Activated CD8-positive, alpha-beta memory T cell treated with anti-CD3 and anti-CD28 coated beads for 4 hours (primary cell): Measurements from ENCODE around the gene SGIP1.
"Not testable (repeated sequence)": the region's sequence is repeated elsewhere in the genome, so short reads cannot be mapped to it uniquely, and the experiment has no call there.

ENCODE experiments used
- DNase-seq, 2 donors: peaks; one replicate each; pipeline ENCODE4 v3.0.0-alpha.2; 2020; ENCODE audit warnings: low read depth in 2 of 2

Gene SGIP1

DNA sequence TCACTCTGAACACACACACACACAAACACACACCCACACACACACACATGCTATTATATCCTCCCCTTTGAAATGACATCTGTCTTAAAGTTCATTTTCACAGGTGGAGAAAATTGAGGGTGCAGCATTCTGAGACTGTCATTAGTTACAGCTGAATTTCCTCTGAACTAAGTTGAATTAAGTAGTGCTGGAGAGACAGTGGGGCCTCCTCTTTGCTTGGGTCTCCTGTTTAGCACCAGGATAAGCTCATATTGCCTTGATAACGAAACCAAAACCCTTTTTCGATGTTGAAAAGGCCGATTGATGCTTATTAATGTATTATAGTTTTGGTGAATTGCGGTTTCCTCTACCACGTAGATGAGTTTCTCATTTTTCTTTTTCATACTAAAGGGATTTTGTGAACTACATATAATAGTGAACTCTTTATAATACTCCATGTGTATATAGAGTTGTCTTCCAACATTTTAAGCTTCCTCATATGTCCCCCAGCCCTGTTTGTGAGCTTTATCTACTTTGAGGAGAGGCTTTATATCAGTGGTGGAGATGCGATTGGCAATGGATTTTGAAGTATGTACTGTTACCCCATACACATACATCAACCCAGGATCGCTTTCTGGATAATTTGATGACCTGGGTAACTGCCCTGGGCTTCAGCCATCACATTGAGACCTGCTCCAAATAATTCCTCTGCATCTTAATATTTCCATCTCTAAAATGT is 235.7 kb downstream of the SGIP1 start:
- no peak for DNase-seq

DNA sequence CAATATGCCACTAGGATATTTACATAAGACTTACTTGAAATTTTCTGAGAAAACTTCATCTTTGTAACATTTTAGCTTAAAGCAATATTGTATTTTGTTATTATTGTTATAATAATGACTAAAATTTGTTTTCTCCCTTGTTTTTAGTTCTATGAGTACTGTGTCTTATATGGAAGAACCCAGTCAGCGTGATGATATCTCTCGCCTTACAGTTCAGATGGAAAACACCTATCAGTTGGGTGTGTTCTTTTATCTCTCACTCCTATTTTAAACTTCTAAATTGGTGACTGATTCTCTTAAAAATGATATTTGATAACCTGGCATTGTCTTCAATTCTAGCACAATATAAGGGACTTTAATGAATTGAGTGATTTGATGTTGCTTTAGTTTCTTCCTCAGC is 236.3 kb downstream of the SGIP1 start:
- DNase-seq: no peak

DNA sequence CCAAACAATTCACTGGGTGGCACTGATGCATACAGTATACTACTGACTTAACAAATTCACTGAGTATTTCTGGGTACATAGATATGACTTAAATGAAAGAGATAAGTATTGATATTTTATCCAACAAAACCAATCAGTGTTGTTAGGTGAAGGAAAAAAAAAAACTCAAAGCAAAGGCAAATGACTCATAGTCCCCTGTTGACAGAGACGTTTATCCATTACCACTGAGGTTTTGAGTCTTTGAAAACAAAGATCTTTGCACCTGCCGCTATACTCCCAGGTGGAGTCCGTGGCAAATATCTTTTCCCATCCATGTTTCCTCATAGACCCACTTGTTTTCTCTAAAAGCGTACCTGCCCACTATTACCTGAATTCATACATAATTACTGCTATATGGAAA is 236.7 kb downstream of the SGIP1 start:
- no peak for DNase-seq

DNA sequence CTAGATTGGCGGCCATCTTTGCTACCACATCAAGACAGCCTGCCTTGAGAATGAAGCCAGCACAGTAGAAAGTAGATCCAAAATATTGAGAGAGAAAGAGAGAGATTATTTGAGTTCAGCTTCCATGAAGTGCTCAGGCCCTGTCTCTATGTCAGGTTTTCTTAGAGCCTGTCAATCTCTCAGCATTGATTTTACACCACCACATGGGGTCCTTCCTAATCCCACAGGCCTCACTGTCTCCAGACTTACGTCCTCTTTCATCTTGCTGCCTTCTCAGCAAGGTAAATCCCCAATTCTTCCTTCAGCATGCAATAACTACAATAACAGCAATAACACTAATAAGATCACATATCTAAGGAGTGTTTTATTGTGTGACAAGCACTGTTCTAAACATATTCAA is 239.3 kb downstream of the SGIP1 start:
- DNase-seq: no peak

DNA sequence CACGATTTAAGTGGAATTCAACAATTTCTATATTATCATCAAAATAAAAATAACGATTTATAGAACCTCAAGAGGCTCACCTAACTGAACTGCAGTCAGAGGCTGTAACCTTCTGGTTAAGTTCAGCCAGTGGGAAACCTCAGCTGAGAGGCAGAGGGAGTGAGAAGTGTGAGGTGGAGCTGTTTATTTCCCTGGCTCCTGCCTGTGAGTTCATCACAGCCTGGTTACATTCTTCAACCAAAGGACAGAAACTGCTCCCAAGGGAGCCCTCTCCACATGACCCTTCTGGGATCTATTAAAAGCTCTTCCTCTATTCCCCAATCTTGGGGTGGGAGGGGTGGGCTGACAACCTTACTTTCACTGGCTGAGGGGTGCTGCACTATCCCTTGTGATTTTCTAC is 240.5 kb downstream of the SGIP1 start:
- no peak for DNase-seq

DNA sequence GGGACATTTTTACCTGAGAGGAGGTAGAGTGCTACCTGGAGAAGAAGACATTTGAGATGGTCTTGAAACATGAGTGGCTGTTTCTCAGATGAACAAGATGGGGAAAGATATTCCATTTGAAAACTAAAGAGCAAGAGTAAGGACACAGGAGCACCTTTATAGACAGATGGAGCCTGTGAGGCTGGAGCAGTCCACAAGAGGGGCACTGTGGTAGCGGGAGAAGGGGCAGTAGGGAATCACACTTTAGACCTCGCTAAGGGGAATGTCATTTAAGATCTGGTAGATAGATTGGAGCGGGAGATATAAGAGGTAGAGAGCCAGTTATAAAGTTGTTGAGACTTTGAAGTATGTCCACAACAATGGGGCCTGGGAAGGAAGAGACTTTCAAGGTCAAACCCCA is 241.7 kb downstream of the SGIP1 start:
- no peak for DNase-seq

DNA sequence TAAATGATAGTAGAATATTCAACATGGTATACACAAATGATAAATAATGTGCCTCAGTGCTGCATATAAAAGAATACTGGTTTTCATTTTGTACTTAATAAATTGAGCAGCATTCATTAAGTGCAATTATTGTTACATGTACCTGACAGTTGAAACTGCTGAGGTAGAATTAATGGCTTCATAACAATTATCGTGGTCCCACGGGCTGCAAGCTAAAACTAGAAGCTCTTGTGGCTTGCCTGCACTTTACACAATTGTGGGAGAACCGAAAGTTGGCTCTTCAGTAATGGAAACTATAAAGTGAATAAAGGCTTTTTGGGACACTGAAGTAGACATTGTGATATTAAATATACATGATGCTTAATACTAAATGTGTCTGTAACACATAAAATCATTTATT is 243.9 kb downstream of the SGIP1 start:
- DNase-seq: no peak

DNA sequence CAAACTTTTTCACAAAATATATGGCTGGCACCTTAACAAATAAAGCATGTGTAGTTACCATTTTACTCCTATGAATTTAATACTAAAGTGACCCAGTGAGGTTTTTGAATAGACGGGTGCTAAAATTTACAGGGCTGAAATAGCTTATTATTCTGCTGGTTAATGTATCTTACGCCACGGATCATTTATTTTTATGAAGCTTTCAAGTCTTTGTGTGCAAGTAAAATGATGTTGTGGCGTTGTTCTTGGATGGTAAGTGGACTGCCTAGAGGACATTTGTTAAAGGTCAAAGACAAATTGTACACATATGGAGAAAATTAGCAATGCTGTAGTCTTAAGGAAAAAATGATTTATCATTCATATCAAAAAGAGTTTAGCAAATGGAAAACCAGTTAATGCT is 244.3 kb downstream of the SGIP1 start:
- no peak for DNase-seq

DNA sequence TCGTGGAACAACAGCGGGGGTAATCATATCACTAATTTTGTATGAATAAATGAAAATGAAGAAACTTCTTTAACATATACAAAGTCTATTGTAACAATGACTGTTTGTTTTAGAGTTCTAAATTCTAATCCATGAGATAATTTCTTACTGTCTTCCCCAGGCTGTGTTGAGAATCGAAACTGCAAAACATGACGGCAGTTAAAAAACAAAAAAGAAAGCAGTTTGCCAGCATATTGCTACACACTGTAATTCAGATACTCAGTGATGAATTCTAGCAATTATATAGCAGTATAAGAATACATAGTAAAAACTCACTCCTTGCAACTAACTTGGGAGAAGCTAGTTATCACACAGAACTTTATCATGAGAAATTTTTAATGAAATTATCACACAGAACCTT is 245.0 kb downstream of the SGIP1 start:
- DNase-seq: no peak

DNA sequence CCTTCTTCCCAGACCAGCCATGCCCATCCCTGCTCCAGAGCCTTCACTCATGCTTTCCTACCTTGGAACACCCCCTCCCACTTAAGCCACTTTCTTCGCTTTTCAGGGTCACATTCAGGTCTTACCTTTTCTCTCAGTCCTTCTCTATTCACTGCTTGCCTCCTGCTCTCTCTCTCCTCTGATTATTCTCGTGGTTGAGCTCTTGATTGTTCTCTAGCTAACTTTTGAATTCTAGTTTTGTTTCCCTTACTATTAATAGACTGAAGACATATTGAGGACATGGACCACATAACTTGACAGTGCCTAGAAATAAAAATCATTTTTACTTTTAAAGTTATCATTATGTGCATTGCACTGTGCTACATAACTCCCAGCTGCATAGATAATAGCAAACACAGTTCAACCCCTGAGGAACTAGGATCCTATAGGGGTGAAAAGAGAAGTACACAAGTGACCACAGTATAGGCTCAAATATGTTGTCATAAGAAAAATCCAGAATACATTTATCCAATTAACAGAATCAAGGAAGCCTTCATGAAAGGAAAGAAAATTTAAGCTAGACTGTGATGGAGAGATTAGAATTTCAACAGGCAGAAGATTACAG is 245.6 kb downstream of the SGIP1 start:
- no peak for DNase-seq

DNA sequence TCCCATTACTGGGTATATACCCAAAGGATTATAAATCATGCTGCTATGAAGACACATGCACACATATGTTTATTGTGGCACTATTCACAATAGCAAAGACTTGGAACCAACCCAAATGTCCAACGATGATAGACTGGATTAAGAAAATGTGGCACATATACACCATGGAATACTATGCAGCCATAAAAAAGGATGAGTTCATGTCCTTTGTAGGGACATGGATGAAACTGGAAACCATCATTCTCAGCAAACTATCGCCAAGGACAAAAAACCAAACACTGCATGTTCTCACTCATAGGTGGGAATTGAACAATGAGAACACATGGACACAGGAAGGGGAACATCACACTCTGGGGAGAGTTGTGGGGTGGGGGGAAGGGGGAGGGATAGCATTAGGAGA is 251.8 kb downstream of the SGIP1 start:
- DNase-seq: not testable (repeated sequence)

DNA sequence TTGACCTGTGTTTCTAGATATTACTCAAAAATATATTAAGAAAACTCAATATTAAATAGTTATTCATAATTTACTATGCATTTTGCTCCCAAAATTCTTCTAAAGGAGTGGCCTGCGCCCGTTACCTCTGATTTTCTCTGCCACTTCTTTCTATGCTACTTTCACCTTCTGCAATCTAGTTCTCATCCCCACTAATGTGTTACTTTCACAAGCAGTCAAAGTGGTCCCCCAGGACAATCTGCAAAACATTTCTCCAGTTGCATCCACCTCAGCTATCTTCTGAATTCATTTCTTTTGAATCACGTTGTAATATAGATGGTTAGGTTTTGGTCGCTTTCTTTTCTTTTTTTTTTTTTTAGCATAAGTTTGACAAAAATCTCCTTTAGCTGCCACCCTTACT is 253.7 kb downstream of the SGIP1 start:
- DNase-seq: no peak

DNA sequence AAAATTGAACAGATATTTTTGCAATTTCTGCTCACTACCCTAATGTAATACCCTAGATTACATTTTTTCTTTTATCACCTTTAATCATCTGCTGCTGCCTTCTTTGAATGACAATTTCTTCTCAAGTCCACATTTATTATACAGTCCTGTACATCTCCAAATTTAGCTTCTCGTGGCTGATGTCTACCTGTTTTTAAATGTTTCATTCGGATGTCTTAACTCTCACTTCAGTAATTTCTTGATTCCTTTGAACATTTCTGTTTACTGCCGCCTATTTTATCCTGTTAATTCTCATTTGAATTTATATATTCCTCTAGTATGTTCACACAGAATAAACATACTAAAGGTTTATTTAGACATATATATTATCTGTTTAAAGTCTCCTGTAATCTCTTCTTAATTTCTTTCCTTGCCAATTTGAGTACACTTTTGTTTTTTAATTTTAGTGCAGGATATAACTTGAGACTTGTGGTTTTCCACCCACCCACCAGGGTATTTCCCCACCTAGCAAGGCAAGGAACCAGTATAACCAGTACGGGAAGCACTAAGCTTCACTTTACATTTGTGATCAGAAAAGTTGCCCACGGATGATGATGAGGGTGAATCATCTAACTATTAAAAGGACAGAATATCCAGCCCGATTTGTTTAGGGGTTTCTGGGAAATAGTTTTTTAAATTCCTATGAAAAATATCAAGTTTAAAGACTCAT is 254.4 kb downstream of the SGIP1 start:
- peak; percentile 14 to 58 for DNase-seq

DNA sequence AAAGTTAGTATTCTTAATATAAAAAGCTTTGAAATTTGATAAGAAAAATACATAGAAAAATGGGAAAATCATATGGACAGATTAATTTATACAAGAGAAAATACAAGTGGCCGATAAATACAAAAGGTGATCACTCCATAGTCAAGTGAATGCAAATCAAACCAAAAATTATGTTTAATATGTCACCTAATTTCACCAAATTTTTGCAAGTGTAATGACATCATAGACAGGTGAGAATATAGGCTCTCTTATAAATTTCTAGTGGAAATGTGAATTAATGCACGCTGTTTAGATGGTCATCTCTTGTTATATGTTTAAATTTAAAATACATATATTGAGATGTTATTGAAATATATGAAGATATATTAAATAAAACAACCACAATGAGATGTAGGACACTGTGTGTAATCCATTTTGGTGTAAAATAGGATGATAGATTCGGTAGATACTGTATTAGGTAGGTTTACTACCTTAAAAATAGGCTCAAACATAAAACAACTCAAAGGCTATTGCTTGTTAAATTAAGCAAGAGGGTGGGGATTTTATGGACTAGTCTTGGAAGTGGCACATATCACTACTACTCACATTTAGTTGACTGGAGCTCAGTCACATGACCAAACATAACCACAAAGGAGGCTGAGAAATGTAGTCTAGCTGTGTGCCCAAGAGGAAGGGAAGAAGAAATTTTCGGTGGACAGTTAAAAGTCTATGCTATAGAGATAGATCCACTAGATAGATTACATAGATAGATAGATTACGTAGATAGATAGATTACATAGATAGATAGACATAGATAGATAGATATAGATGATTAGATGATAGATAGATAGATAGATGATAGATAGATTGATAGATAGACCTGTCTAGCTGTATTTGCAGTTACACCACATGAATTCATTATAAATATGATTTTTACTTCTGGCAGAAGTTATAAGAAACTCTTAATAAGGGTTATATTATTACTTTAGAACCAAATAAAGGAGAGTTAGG is 258.0 kb downstream of the SGIP1 start:
- DNase-seq: no peak

DNA sequence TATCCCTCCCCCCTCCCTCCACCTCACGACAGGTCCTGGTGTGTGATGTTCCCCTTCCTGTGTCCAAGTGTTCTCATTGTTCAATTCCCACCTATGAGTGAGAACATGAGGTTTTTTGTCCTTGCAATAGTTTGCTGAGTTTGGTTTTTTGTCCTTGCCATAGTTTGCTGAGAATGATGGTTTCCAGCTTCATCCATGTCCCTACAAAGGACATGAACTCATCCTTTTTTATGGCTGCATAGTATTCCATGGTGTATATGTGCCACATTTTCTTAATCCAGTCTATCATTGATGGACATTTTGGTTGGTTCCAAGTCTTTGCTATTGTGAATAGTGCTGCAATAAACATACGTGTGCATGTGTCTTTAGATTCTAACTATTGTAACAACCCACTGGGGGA is 261.9 kb downstream of the SGIP1 start:
- not testable (repeated sequence) for DNase-seq
